Fibroblast of skin of right biceps (primary cell): ENCODE measurements around the gene FMN2.
"Not testable (repeated sequence)": the region's sequence is repeated elsewhere in the genome, so short reads cannot be mapped to it uniquely, and the experiment has no call there.

Source experiments
- DNase-seq: peaks from one replicate; pipeline ENCODE4 v3.0.0-alpha.2; 2013

FMN2 gene

DNA sequence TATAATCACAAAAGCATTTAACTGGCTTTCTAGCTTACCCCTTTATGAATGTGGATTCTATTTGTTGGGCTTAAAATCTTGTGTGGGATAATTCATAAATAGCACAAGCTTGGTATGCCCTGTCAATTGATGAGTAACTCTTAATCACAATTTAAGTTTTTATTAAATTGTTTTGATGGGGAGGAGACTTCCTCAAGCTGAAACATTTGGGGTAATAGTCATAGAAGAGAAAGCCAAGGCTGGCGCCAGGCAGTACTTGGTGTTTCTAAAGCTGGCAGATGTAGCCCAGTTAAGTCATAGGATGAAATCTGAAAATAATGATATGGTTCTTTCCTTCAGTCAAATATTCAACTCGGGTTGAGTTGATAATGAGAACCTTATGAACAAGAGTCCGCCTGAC is 167.2 kb downstream of the FMN2 start:
- DNase-seq: peak; percentile 99

DNA sequence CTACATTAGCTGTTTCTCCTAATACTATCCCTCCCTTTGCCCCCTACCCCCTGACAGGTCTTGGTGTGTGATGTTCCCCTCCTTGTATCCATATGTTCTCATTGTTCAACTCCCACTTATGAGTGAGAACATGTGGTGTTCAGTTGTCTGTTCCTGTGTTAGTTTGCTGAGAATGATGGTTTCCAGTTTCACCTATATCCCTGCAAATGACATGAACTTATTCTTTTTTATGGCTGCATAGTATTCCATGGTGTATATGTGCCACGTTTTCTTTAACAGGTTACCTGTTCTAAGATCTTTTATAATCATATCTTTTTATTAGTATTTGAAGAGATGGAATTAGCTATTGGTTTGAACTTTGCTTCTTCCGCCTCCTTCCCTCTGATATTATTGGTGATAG is 172.8 kb downstream of the FMN2 start:
- DNase-seq: not testable (repeated sequence)

DNA sequence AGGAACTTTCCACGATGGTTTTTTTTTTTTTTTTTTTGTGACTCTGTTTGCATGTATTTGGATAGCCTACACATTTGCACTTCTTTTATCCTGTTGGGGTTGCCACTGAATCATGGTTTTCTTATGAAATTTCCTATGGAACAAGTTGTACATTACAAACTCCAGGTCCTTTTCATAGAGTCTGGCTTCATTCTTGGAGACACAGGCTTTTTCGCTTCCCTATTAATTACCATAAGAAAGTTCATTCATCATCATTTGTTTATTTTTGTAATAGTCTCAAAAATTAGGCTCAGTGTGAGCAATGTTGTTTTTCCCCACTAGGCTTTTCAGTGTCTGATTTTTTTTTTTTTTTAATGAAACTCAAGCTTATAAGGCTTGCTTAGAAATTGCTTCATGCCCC is 179.4 kb downstream of the FMN2 start:
- DNase-seq: no peak

DNA sequence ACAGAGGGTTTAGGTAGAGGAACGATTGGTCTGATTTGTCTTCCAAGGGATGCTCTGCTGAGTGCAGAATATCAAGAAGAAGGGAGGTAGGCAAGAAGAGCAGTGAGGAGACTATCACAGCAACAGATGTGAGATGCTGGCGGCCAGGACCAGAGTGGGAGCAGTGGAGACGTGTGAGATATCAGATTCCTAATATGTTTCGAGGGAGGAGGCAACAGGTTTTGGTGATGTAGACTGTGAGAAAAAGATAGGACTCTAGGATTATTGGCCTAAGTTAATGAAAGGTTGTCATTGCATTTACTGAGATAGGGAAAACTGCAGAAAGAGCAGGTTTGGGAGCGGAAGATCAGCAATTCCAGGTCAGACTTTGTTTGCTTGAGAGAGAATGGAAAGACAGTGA is 182.9 kb downstream of the FMN2 start:
- no peak for DNase-seq

DNA sequence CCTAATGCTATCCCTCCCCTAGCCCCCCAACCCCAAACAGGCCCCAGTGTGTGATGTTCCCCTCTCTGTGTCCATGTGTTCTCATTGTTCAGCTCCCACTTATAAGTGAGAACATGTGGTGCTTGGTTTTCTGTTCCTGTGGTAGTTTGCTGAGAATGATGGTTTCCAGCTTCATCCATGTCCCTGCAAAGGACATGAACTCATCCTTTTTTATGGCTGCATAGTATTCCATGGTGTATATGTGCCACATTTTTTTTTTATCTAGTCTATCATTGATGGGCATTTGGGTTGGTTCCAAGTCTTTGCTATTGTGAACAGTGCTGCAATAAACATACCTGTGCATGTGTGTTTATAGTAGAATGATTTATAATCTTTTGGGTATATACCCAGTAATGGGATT is 183.5 kb downstream of the FMN2 start:
- DNase-seq: not testable (repeated sequence)

DNA sequence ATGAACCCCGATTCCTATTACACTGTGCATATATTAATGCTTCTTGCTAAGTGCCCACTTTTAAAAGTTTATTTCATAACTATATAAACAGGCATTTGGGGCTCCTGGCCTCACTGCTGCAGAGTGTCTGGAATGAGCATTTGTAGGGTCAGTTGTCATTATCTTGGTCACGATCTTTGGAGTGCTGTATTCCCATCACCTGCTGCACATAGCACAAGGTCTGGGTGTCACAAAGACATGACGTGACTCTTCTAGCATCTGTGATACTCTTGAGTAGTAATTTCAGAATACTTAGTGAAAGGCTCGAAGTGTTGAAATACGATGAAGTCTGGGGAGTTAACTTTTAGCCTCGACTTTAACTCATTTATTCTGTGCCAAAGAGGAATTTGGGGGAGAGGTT is 186.4 kb downstream of the FMN2 start:
- no peak for DNase-seq

DNA sequence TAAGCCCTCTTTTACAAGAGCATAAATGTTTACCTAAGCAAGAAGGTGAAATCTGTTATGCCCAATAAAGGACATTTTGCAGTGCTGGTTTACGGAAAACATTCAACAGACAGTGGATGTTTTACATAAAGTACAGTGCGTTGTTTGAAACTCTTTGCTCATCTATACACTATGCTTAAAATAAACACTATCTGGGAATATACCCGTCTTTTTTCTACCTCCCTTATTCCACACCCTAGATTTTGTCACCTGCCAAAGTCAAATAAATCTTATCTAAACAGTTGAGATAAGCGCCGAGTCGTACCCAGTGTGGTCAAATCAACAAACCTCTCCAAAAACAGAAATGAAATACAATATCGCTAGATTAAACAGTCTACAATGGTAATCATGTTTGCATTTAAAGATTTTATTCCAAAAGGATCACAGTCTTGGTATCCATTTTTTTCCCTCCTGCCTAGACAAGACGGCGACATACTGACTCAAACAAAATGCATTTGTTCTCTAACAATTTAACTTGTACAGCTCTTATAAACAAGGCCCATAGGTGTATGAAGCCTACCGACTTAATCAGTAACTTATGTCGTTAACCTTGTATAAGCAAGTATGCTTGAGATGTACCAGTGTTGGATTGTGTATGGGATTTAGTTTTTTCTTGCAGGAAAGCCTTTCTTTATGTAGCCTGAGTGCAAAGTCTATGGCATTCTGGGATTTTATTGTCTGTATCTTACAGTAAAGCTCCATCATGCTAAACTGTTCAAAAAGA is 189.1 kb downstream of the FMN2 start:
- no peak for DNase-seq

DNA sequence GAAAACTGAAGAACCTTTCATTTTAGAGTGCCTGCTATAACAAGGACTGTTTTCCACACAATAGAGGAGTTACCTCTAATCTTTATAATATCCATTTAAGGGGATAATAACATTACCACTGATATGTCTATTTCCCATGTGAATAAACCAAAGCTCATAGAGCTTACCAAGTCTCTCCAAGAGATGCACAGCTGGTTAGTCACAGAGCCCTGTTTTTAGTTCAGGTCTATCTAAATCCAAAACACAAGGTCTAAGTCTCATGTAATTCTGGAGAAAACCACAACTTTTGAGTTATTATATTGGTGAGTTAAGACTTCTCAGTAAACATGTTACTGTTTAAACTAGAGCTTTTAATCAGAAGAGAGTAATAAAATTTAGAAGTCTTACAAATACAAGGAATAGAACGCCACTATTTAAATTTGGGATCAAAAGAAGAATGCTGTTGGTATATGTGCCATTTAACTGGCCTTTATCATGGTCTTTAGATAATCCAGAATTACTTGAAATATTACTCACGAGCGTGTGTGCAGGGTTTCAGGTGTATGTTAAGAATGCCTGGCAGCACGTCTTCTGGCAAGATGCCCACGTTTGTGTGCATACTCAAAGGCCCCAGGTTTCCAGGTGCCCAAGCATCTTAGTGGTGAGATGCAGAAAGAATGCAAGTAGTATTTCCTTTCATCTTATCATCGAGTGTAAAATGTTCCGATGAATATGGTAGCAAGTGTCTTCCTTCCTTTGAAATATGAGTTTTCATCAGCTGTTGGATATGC is 190.6 kb downstream of the FMN2 start:
- DNase-seq: peak; percentile 80

DNA sequence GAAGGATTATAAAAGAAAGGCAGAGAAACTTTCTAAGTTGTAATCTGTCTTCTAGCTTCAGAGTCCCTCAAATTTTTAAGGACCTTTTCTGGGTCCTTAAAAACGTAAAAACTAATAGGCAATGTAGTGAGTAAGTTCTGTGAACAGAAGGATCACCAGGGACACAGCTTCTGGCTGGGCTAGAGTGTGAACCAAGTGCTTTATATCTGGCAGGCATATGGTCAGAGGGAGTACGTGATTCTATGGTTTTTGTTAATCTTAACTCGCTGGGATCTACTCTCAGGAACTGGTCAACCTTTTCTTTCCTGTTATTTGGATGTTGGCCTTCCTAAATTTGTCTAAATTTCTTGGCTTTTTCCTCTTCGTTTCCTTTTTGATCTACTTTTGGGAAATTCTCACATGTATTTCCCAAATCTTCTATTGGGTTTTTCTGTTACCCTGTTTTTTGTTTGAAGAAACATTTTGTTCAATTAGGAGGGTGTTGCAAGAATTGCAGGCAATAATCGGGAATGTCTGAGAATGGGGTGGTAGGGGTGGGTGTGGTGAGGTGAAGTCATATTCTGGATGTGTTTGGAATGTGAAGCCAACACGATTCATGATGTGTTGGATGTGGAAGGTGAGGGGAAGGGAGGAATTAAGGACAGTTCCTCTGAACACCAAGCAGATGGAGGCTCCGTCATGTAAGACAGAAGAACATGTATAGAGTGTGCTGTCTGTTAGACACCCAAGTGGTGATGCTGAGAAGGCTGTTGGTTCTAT is 193.2 kb downstream of the FMN2 start:
- DNase-seq: peak; percentile 64

DNA sequence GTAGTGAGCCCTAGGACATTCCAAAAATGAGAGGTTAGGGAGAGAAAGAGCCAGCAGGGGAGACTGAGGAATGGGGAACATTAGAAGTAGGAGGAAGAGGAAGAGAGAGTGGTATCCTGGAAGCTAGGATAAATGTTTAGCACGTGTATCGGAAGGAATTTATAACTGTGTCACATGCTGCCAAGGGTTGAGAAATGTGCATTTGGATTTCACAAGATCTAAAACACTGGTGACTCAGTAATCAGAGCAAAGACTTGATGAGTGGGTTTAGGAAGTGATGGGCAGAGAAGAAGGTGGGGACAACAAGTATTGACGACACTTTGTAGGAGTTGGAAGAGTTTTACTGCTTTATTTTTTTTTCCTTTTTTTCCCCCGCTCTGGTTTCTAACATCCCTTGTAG is 193.9 kb downstream of the FMN2 start:
- peak; percentile 93 for DNase-seq

DNA sequence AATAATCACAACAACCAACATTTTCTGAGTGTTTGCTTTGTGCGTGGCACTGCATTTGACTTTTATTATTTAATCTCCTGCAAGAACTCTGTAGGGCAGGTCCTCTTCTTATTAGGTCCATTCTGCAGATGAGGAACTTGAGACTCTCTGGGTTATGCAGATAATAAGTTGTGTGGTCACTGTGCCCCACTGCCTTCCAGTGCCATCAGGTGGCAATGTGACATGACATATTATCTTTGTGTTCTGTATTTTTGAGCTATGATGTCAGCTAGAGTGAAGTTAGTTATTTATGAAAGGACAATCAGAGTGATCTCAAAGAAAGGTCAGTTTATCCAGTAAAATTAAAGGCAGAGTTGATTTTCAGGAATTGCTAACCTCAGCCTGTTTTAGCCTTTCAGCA is 196.0 kb downstream of the FMN2 start:
- DNase-seq: no peak

DNA sequence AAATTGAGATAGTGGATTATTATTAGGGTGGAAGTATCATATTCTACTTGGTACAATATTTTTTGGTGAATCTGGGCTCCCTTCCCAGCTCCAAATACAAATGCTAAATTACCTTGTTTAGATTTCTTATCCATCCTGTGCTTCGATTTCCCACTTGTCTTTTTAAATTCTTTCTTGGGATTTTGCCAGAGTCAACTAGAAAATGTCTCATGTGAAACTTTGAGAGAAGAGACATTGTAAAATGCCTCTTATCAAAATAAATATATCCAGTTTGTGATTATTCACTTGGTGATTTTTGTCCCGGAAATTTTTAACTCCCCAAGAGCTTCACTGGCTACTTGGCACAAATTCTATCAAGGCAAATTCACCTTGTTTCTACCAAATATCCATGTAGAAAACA is 202.0 kb downstream of the FMN2 start:
- peak; percentile 32 for DNase-seq

DNA sequence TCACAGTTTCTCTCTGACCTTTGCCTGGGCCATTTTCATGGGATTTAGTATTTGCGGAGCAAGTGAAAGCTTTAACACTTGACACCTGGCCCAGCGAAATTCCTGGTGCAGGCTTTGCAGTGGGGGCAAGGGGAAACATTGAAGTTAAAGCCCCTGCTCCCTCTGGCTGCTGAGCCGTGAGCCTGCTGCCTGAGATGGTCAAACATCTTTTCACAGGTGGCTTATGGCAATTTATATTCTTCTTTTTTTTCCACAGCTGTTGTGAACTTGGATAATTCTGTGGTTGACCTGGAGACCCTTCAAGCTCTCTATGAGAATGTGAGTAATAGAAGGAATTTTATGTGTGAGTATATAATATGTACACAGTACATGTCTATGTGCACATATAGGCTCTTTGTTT is 202.9 kb downstream of the FMN2 start:
- DNase-seq: no peak

DNA sequence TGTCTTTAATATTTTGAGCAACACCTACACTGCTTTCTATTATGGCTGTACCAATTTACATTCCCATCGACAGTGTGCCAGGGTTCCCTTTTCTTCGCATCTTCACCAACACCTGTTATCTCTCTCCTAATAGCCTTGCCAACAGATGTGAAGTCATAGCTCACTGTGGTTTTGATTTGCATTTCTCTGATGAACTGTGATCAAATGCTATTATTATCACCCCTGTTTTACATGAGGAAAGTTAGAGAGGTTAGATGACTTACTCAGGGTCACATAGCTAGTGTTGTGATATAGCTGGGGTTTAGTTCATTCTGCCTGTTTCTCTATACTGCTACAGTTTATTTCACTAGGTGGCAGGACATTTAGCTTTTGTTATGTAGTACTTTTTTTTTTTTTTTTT is 204.1 kb downstream of the FMN2 start:
- DNase-seq: no peak

DNA sequence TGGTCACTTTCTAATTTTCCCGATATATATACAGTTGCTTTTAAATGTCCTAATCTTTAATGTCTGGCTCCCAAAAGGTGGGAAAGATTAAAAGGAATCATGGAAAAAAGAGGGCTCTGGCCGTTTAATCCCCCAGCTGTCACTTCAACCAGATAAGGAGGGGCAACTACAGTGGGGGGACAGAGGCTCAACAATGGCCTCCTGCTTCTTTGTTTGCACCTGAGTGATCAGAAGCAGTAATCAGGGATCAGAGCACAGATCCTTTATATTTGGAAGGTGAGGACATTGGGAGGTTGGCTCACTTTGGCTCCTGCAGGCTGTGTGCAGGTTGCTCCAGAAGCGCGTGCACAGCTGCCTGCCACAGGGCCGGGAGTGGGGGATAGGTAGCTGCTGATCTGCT is 212.8 kb downstream of the FMN2 start:
- no peak for DNase-seq

DNA sequence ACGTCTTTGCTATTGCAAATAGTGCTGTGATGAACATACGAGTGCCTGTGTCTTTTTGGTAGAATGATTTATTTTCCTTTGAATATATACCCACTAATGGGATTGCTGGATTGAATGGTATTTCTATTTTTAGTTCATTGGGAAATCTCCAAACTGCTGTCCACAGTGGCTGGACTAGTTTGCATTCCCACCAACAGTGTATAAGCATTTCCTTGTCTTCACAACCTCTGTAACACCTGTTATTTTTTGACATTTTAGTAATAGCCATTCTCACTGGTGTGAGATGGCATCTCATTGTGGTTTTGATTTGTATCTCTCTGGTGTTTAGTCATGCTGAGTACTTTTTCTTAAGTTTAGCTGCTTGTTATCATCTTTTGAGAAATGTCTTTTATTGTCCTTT is 215.0 kb downstream of the FMN2 start:
- peak; percentile 84 for DNase-seq

DNA sequence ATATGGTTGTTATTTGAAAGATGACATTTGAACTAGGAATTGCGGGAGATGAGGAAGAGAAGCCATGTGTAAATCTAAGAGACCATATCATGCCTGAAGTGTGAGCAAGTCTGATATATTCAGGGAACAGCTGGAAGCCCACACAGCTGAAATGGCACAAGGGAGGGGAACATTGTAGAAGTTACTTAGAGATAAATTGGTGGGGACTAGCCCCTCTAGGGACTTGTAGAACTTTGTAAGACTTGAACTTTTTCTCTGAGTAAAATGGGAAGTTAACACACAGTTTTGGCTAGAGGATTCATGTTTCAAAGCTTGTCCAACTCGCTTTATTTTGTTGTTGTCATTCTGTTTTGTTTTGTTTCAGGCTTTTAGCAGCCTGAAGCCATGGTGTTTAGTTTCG is 216.4 kb downstream of the FMN2 start:
- no peak for DNase-seq

DNA sequence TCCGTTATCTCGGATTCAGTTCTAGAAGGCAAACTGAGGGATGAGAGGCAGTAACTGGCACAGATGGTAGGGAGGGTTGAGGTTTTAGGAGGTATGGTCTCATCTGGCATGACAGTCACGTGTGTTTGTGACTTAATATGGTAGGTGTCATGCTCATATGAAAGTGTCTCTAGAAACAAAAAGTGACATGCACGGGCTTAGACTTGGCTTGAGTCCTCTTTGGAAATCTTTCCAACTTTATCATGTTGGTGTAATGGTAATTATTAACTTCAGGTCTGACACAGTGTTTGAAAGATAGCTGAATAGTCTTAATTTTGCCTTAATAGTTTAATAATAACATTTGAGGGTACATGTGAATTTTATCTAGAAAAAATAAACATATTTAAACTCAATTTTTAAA is 218.1 kb downstream of the FMN2 start:
- no peak for DNase-seq

DNA sequence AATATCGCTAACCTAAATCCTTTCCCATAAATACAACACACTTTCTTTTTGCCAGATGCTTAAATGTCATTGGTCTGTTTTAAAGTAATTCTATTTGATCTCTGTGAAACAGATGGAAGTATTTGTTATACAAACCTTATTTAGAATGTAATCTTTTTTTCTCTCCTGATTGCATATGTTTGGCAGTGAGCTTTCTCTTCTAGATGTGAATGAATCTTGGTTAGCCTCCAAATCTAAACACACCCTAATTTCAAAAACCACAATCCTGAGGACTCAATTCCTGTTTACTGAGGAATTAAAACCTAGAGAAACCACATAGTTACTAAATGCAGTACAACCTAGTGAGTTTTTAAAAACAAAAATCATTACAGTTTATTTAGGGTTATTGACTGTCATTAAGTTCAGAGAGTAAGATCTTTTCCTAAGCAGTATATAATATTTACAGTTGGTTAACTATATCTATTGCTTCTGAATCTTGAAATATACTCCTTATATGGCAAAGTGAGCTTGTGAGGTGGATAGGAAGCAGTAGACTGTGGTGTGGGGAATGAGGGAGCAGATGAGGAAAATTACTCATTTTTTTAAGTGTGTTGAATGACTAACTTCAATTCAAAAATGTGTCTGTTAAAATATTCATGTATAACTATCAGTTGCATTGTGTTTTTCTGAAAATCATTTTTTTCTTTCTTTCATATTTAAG is 218.7 kb downstream of the FMN2 start:
- DNase-seq: peak; percentile 88

DNA sequence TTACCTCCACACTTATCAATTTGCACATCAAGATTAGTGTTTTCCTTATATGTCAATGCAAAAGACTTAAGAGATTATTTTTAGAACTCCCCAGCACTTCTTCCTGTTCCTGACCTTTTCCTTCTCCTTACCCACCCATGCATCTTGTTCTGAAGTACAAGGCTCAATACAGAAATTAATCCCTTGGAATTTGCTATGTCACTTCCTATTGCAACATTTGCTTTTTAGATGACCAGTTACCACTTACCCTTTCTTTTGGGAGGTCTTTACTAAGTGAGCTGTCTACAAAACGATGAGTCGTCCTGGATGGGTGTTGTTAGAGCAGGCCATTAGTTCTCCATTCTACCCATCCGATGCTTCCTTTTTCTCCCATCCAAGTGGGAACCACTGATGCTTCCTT is 221.2 kb downstream of the FMN2 start:
- peak; percentile 95 for DNase-seq

DNA sequence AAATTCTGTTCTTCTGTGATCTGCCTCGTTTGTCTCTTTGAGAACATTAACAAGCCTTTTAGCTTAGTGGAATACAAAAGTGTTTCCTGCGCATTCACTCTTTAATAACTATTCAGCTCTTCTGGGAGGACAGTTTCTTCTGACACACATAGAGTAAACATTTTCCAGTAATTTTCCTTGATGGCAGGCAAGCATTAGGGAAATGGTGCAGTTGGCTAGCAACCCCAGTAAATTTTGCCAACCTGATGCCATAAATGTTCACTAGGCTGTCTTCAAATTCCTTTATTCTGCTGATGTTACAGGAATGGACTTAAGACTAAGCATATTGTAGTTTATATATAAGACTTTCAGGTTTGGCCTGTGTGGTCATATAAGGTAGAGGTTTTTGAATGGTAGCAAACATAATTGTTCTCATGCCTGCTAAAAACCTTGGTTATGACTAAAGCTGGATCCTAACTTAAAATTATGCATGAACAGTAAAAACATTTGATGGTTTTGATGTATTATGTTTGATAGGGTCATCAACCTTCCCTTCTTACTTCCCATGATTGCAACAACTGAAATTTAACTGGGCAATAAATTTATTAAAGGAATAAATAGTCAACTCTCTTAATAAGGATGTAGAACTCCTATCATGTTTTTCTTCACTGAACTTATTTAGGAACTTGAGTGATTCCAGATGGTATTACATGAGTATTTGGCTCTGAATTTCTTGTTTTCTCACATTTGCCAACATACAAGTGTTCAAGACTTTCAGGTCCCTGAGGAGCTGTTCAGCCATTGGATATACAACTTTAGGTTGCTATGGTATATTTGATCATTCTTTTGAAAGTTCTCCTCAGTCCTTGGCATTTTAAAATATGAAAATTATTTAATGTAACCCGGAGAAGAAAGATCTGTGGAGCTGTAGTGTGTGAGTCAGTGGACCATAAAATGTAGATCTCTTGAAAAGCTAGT is 223.4 kb downstream of the FMN2 start:
- DNase-seq: peak; percentile 73

DNA sequence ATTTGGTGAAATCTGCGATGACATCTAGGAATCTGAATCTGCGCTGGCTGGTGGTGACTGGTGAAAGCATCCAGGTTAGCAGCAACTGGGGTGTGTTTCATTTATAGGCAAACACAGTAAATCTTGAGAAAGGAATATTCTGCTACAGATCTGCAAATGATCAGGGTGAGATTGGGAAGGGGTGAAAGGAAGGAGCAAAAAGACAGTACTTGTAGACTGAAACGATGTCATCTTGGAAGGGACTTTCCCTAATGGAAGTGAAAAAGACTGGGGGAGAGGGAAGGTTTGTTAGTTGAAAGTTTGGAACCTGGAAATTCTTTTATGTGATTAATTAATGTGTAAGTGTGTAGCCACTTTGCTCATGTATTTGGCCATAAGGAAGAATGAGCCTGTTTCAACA is 228.3 kb downstream of the FMN2 start:
- no peak for DNase-seq
